ENCODE results near the gene PRKAG2.
"Not testable (repeated sequence)": the region's sequence is repeated elsewhere in the genome, so short reads cannot be mapped to it uniquely, and the experiment has no call there.

The PRKAG2 gene

DNA sequence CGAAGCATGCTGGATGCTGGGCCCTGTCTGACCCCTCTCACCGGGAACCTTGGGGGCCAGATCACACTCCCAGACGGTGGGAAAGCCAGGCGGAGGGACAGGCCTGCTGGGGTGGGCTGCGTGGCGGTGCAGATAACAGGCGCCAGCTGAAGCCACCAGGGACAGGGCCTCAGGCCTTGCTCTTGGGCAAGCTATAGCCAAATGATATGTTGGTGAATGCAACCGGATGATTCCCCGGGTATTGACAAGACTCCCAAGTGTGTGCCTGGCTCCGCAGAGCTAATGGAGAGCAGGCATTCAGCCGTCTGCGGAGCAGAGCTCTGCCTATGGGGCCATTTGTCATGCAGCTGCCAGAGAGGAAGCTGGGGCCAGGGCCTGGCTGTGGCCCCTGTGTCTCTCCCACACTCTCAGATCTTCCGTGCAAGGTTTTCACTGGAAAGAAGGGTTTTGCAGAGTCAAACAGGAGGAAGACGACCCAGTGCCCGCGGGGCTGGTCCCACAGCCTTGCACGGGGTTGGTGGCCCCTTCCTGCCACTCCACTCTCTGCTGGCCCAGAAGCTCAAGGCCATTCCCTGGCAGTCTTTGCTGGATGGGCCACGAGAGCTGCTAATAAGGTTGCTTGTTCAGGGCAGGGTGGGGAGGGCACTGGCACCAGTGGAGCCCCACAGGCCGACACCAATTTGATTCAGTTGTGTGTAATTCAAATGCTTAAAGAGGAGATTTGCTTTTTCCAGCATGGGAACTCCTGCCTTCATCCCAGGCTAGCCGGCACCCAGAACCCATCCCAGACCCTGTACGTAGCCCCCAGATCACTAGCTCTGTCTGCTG, 91.8 kb downstream of the PRKAG2 start:
- Histone ChIP-seq H2AFZ (ENCODE audit: low read depth, low read length, severe bottlenecking) (no peak overlapping the region), H3K27ac (ENCODE audit: low read depth, low read length) (no peak overlapping the region), H3K9me3 (ENCODE audit: insufficient read depth, low read length) (no peaks in the 10 kb centered on the region), H3K27me3 (ENCODE audit: low read length) (no peaks in the 10 kb centered on the region), H3K36me3 (ENCODE audit: low read length) (no peaks in the 10 kb centered on the region), H3K4me3 (ENCODE audit: insufficient read depth, low read length, poor library complexity, severe bottlenecking) (no peak overlapping the region), H3K79me2 (ENCODE audit: insufficient read depth, low read length) (no peaks in the 10 kb centered on the region), H3K4me2 (ENCODE audit: low read depth, low read length, poor library complexity, severe bottlenecking) (no peak overlapping the region), H3K9me2 (replicated peaks; ENCODE audit: insufficient read depth, low read length) (no peaks in the 10 kb centered on the region), H3F3A (ENCODE audit: insufficient read depth) (no peaks in the 10 kb centered on the region), H4K20me1 (ENCODE audit: low read depth, low read length) (no peaks in the 10 kb centered on the region), H3K9ac (ENCODE audit: low read length) (no peak overlapping the region)
- TF ChIP-seq, protein P1, sequence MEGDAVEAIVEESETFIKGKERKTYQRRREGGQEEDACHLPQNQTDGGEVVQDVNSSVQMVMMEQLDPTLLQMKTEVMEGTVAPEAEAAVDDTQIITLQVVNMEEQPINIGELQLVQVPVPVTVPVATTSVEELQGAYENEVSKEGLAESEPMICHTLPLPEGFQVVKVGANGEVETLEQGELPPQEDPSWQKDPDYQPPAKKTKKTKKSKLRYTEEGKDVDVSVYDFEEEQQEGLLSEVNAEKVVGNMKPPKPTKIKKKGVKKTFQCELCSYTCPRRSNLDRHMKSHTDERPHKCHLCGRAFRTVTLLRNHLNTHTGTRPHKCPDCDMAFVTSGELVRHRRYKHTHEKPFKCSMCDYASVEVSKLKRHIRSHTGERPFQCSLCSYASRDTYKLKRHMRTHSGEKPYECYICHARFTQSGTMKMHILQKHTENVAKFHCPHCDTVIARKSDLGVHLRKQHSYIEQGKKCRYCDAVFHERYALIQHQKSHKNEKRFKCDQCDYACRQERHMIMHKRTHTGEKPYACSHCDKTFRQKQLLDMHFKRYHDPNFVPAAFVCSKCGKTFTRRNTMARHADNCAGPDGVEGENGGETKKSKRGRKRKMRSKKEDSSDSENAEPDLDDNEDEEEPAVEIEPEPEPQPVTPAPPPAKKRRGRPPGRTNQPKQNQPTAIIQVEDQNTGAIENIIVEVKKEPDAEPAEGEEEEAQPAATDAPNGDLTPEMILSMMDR (IDR thresholded peaks at IDR 0.05; ENCODE audit: insufficient read depth, low read length, poor library complexity, severe bottlenecking), result no peak
- TF ChIP-seq EZH2phosphoT487 (conservative IDR thresholded peaks at IDR 0.05; ENCODE audit: low read length), result no peak

DNA sequence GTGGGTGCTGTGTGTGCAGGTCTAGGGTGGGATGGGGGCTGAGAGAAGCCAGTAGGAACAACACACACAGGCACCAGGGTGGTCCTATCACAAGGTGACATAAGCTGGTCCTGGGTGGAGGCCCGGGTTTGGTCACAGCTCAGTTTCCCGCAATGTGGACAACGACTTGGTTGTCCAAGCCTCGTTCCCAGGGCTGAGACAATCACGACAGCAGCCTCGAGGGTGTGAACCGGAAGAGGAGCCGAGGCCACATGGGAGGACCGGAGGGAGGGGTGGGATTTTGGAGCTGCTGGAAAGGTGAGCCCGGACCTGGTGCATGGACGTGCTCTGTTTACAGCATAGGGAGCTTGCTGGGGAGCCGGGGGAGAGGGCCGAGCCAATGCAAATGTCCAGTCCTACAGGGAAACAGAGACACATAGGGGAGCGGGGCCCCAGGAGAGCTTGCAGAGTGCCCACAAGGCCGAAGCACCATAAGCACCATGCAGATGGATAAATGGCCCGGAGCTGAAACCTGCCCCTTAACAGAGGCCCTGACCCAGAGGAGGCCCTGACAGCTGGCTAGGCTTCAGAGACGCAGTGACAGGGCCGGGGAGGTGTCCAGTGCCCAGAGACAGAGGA, 92.8 kb downstream of the PRKAG2 start:
- H3K4me3 ChIP-seq (ENCODE audit: insufficient read depth, low read length, poor library complexity, severe bottlenecking), result no peak overlapping the region
- H3F3A ChIP-seq (ENCODE audit: insufficient read depth), result no peaks in the 10 kb centered on the region
- no peak overlapping the region for H2AFZ ChIP-seq (ENCODE audit: low read depth, low read length, severe bottlenecking)
- H3K9me3 ChIP-seq (ENCODE audit: insufficient read depth, low read length), result no peaks in the 10 kb centered on the region
- H3K27me3 ChIP-seq (ENCODE audit: low read length), result no peaks in the 10 kb centered on the region
- TF ChIP-seq, protein P1 (IDR thresholded peaks at IDR 0.05; ENCODE audit: insufficient read depth, low read length, poor library complexity, severe bottlenecking), result no peak
- no peak for TF ChIP-seq EZH2phosphoT487 (conservative IDR thresholded peaks at IDR 0.05; ENCODE audit: low read length)
- H3K9me2 ChIP-seq (replicated peaks; ENCODE audit: insufficient read depth, low read length), result no peaks in the 10 kb centered on the region
- H4K20me1 ChIP-seq (ENCODE audit: low read depth, low read length), result no peaks in the 10 kb centered on the region
- H3K79me2 ChIP-seq (ENCODE audit: insufficient read depth, low read length), result no peaks in the 10 kb centered on the region
- no peak overlapping the region for H3K27ac ChIP-seq (ENCODE audit: low read depth, low read length)
- H3K36me3 ChIP-seq (ENCODE audit: low read length), result no peaks in the 10 kb centered on the region
- H3K4me2 ChIP-seq (ENCODE audit: low read depth, low read length, poor library complexity, severe bottlenecking), result no peak overlapping the region
- no peak overlapping the region for H3K9ac ChIP-seq (ENCODE audit: low read length)

DNA sequence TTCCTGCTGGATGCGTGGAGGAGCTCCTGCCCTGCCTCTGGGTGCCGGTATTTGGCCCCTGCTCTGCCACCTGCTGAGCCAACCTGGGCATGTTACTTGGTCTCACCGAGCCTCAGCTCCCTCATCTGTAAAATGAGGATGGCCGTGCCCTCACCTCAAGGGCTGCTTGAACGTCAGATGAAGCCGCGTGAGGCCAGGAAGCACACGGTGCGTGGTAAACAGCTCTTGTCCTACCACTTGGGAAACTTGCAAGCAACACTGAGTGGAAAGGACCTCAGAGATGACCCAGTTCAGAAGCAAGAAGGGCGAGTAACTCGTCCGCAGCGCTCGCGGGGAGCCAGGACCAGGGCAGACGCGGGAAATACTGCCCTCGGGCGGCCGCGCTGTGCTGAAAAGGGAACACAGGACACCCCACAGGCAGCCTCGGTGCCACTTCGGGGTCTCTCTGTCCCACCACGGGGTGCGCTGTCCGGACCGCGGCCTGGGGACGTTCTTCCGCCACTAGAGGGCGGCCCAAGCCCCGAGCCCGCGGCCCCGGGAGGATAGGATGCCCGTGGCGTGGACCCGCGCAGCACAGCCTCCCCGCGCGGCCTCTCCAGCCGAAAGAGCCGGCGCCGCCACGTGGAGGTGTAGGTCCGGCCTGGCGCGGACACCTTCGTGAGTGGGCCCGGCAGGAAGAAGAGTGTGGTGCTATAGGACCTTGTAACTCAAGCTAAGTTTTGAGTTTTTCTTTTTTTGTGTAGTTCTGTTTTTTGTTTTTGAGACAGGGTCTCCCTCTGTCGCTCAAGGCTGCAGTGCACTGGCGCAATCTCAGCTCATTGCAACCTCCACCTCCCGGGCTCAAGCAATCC, 94.1 kb downstream of the PRKAG2 start:
- Histone ChIP-seq H3K4me2 (ENCODE audit: low read depth, low read length, poor library complexity, severe bottlenecking) (peak overlapping the region; percentile 35), H2AFZ (ENCODE audit: low read depth, low read length, severe bottlenecking) (peak overlapping the region; percentile 28), H3K9me3 (ENCODE audit: insufficient read depth, low read length) (no peaks in the 10 kb centered on the region), H3K9ac (ENCODE audit: low read length) (no peak overlapping the region), H3K36me3 (ENCODE audit: low read length) (no peaks in the 10 kb centered on the region), H3K9me2 (replicated peaks; ENCODE audit: insufficient read depth, low read length) (no peaks in the 10 kb centered on the region), H3K27ac (ENCODE audit: low read depth, low read length) (no peak overlapping the region), H4K20me1 (ENCODE audit: low read depth, low read length) (no peaks in the 10 kb centered on the region), H3F3A (ENCODE audit: insufficient read depth) (no peaks in the 10 kb centered on the region), H3K79me2 (ENCODE audit: insufficient read depth, low read length) (no peaks in the 10 kb centered on the region), H3K4me3 (ENCODE audit: insufficient read depth, low read length, poor library complexity, severe bottlenecking) (no peak overlapping the region), H3K27me3 (ENCODE audit: low read length) (no peaks in the 10 kb centered on the region)
- TF ChIP-seq, protein P1 (IDR thresholded peaks at IDR 0.05; ENCODE audit: insufficient read depth, low read length, poor library complexity, severe bottlenecking), result peak; percentile 93
- TF ChIP-seq EZH2phosphoT487 (conservative IDR thresholded peaks at IDR 0.05; ENCODE audit: low read length), result no peak

DNA sequence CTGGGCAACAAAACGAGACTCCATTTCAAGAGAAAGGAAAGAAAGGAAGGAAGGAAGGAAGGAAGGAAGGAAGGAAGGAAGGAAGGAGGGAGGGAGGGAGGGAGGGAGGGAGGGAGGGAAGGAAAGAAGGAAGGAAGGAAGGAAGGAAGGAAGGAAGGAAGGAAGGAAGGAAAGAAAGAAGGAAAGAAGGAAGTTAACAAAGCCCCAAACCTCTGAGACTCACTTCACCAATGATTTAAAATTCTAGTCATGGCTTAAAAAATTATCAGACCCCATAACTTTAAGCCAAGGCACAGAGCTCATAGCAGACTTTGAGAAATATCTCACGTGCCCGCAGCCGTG, 94.7 kb downstream of the PRKAG2 start:
- not testable (repeated sequence) for H4K20me1 ChIP-seq (ENCODE audit: low read depth, low read length); H3K4me2 ChIP-seq (ENCODE audit: low read depth, low read length, poor library complexity, severe bottlenecking); H3K4me3 ChIP-seq (ENCODE audit: insufficient read depth, low read length, poor library complexity, severe bottlenecking); H3F3A ChIP-seq (ENCODE audit: insufficient read depth); H2AFZ ChIP-seq (ENCODE audit: low read depth, low read length, severe bottlenecking); H3K27ac ChIP-seq (ENCODE audit: low read depth, low read length); H3K9me3 ChIP-seq (ENCODE audit: insufficient read depth, low read length); H3K36me3 ChIP-seq (ENCODE audit: low read length); H3K9me2 ChIP-seq (replicated peaks; ENCODE audit: insufficient read depth, low read length); H3K79me2 ChIP-seq (ENCODE audit: insufficient read depth, low read length); H3K9ac ChIP-seq (ENCODE audit: low read length); H3K27me3 ChIP-seq (ENCODE audit: low read length)
